Heart left ventricle (tissue), 16 donors: ENCODE results near the gene ZNF75A. TPM values are rescaled to one million over a fixed set of nuclear protein-coding genes. Genes with fewer than 3 reads are reported as not detected.
"Not testable (repeated sequence)": the region's sequence is repeated elsewhere in the genome, so short reads cannot be mapped to it uniquely, and the experiment has no call there.

Source experiments
- ATAC-seq, 4 donors: fragments of 200-7000 bp; cut with Tn5 transposase; one replicate each; pipeline ENCODE4 v1.9.1; 2020 to 2022; ENCODE audit warnings: moderate library complexity in 4 of 4, mild to moderate bottlenecking in 3 of 4, moderate number of reproducible peaks in 1 of 4
- DNase-seq, 5 donors: peaks; one replicate each; pipeline ENCODE4 v3.0.0-alpha.2; 2020
- H3K27ac ChIP-seq, 12 donors: fragments of 200-600 bp; sonication (generic) in 4 of 12; one replicate each; pipeline versions ENCODE4 v1.5.0 to v1.8.0; 2016 to 2022; ENCODE audit warnings: mild to moderate bottlenecking in 2 of 12
- H3K27me3 ChIP-seq, 9 donors: fragments of 200-600 bp; sonication (generic) in 2 of 9; one replicate each; pipeline versions ENCODE4 v1.5.1 to v1.8.0; 2016 to 2022; ENCODE audit warnings: mild to moderate bottlenecking in 3 of 9
- H3K36me3 ChIP-seq, 9 donors: fragments of 200-600 bp; sonication (generic) in 2 of 9; one replicate each; pipeline versions ENCODE4 v1.5.0 to v1.8.0; 2018 to 2022; ENCODE audit warnings: mild to moderate bottlenecking in 2 of 9
- H3K4me1 ChIP-seq, 12 donors: fragments of 200-600 bp; sonication (generic) in 4 of 12; one replicate each; pipeline versions ENCODE4 v1.5.0 to v1.8.0; 2016 to 2022; ENCODE audit warnings: mild to moderate bottlenecking in 3 of 12
- H3K4me3 ChIP-seq, 12 donors: fragments of 200-600 bp; sonication (generic) in 4 of 12; one replicate each; pipeline versions ENCODE4 v1.5.0 to v1.8.0; 2017 to 2022; ENCODE audit warnings: mild to moderate bottlenecking in 9 of 12, moderate library complexity in 4 of 12
- H3K9me3 ChIP-seq, 12 donors: fragments of 200-600 bp; sonication (generic) in 4 of 12; one replicate each; pipeline versions ENCODE4 v1.5.0 to v1.8.0; 2016 to 2022; ENCODE audit warnings: mild to moderate bottlenecking in 1 of 12
- CTCF ChIP-seq, 12 donors: fragments of 200-600 bp; sonication (generic) in 4 of 12; IDR thresholded peaks; one replicate each; pipeline versions ENCODE4 v1.5.0 to v1.8.0; 2018 to 2022; ENCODE audit warnings: antibody characterized with exemption in 12 of 12, mild to moderate bottlenecking in 5 of 12
- POLR2A ChIP-seq, 2 donors: fragments of 450-650 bp; IDR thresholded peaks; one replicate each; pipeline ENCODE4 v1.6.1; 2017; ENCODE audit warnings: antibody characterized with exemption in 2 of 2, mild to moderate bottlenecking in 2 of 2, moderate library complexity in 2 of 2
- WGBS, 4 donors: extraction: QIAGEN DNeasy Blood & Tissue Kit in 2 of 4; methylation state at CpG; one replicate each; pipeline versions ENCODE4 v1.1.5 to v1.1.7; 2013 to 2018; 5-methylcytosine and 5-hydroxymethylcytosine counted together
- intact Hi-C, 10 donors: fragments of 100-400 bp; cut with DNase I; formaldehyde crosslinking; loops; one replicate each; pipeline versions ENCODE4 v1.11.1 to v1.14.2; 2022
- polyA plus RNA-seq, 2 donors: library from polyadenylated mRNA; stranded (reverse); fragments of 200-250 nt; gene quantifications; one replicate each; pipeline ENCODE4 v1.2.3, GENCODE V29; 2013
- total RNA-seq, 9 donors: library from RNA; depleted of rRNA in 2 of 9; stranded (reverse); fragments of >200 nt in 2 of 9; fragmentation: NEBNext Ultra II Directional in 3 of 9; extraction: Animal tissue kit (Norgen Biotek cat#: 25700) in 3 of 9; gene quantifications; one replicate each; pipeline versions ENCODE4 v1.1.0 to v1.2.4, GENCODE V29; 2016 to 2023
- donor health status: ischemic (EF 13 %, LVEDD 7.1; RV severe dilation, severe dysfunction).
- donor health status: healthy with polysubstance abuse.
- donor health status: DM: no; HTN: yes; CAD: no.
- donor health status: DM: no; HTN: no; CAD: no.
- donor health status: ischemic (EF 25% LVEDD 6.9; RV normal size, moderate dysfunction).
- donor health status: ischemic (EF 25% LVEDD 5.7; RV mildly dilated, moderate dysfunction).
- donor health status: healthy.
- donor health status: DM: yes; HTN: yes; CAD: no.
- donor health status: ischemic (EF 35%, LVEDD 5.7; RV mildly dilated, moderate dysfunction).
- donor health status: nonischemic (EF 11% LVEDD 7.7; RV severe dilation, severe dysfunction).
- donor health status: DM: yes; HTN: yes; CAD: no.
- donor health status: PGD.
- donor health status: ischemic (EF 29% LVEDD 5.4; RV normal size, mild dysfunction).
- donor health status: nonischemic (EF 23%, LVEDD 6.1; RV moderate dilation, normal function).

Gene ZNF75A
- total and polyA plus RNA-seq, 11 donors, result 12.3 to 27.3 (median 18.1) TPM

GRCh38 chr16:3266873-3267537, 38.3 kb upstream of the ZNF75A start:
- intact Hi-C loops, result loop anchor here in 7 of 10 donors (5.0 to 10.0 kb wide), 7 partner anchors 40 to 238 kb away; partner anchors contain the start of genes CLUAP1 (in 3 of the 7), C16orf90 (in 2 of the 7), TIGD7 (in 1 of the 7) and ZNF75A (in 1 of the 7)
- peaks cover 0 to 79% (median 9%) of the 10 kb centered on the region in 12 donors for H3K9me3 ChIP-seq
- H3K27me3 ChIP-seq, result no peaks in the 10 kb centered on the region
- TF ChIP-seq CTCF (IDR thresholded peaks at IDR 0.05), result peak; percentile 27 to 62 (median 45)
- TF ChIP-seq POLR2A (IDR thresholded peaks at IDR 0.05), result no peak
- WGBS, 4 donors, result 66 to 73% (median 70%) methylated on average over 5 of the region's 5 CpGs
- peaks cover 0 to 27% (median 9%) of the 10 kb centered on the region in 12 donors for H3K4me1 ChIP-seq
- ATAC-seq, result no peak
- H3K36me3 ChIP-seq, result peaks cover 0 to 29% (median 10%) of the 10 kb centered on the region in 9 donors
- H3K4me3 ChIP-seq, result no peak overlapping the region
- DNase-seq, result peak in 1 of 5 donors; percentile 40
- peak overlapping the region in 1 of 12 donors; percentile 1 for H3K27ac ChIP-seq

GRCh38 chr16:3268294-3268693, 37.0 kb upstream of the ZNF75A start:
- DNase-seq (no peak), ATAC-seq (no peak)
- intact Hi-C loops, result loop anchor here in 7 of 10 donors (5.0 to 10.0 kb wide), 7 partner anchors 39 to 237 kb away; partner anchors contain the start of genes CLUAP1 (in 3 of the 7), C16orf90 (in 2 of the 7), TIGD7 (in 1 of the 7) and ZNF75A (in 1 of the 7)
- no peaks in the 10 kb centered on the region for H3K27me3 ChIP-seq
- WGBS, 4 donors, result 75 to 92% (median 83%) methylated on average over 1 of the region's 1 CpG
- no peak overlapping the region for H3K4me3 ChIP-seq
- no peak for TF ChIP-seq POLR2A (IDR thresholded peaks at IDR 0.05)
- TF ChIP-seq CTCF (IDR thresholded peaks at IDR 0.05), result no peak
- no peak overlapping the region for H3K27ac ChIP-seq
- H3K36me3 ChIP-seq, result peaks cover 0 to 29% (median 10%) of the 10 kb centered on the region in 9 donors
- H3K9me3 ChIP-seq, result peaks cover 0 to 80% (median 9%) of the 10 kb centered on the region in 12 donors
- H3K4me1 ChIP-seq, result peaks cover 0 to 24% (median 7%) of the 10 kb centered on the region in 12 donors

- WGBS, 4 donors, result 79 to 82% (median 80%) methylated on average over 5 of the region's 5 CpGs
These were observed 34.6 kb upstream of the ZNF75A start for GRCh38 chr16:3270718-3271117.

GRCh38 chr16:3271281-3271680, 34.0 kb upstream of the ZNF75A start:
- H3K27me3 ChIP-seq, intact Hi-C loops, DNase-seq, H3K27ac ChIP-seq, H3K4me3 ChIP-seq, ATAC-seq: not testable (repeated sequence)
- 94 to 98% (median 95%) methylated on average over 22 of the region's 22 CpGs for WGBS, 4 donors
- H3K4me1 ChIP-seq, result peaks cover 0 to 10% (median 0%) of the 10 kb centered on the region in 12 donors
- peaks cover 0 to 23% (median 6%) of the 10 kb centered on the region in 9 donors for H3K36me3 ChIP-seq
- peaks cover 0 to 86% (median 7%) of the 10 kb centered on the region in 12 donors for H3K9me3 ChIP-seq

More at GRCh38 chr16:3270718-3271117, 34.6 kb upstream of the ZNF75A start:
- Histone ChIP-seq H3K9me3 (peaks cover 0 to 91% (median 8%) of the 10 kb centered on the region in 12 donors), H3K36me3 (peaks cover 0 to 27% (median 9%) of the 10 kb centered on the region in 9 donors), H3K4me1 (peaks cover 0 to 13% (median 2%) of the 10 kb centered on the region in 12 donors)
- H3K27ac ChIP-seq, H3K4me3 ChIP-seq, ATAC-seq, H3K27me3 ChIP-seq, intact Hi-C loops, DNase-seq: not testable (repeated sequence)

- H3K27me3 ChIP-seq, result no peaks in the 10 kb centered on the region
- intact Hi-C loops, result no loop called here
- TF ChIP-seq CTCF (IDR thresholded peaks at IDR 0.05) (no peak), POLR2A (IDR thresholded peaks at IDR 0.05) (no peak)
- DNase-seq (no peak), ATAC-seq (no peak)
- no peaks in the 10 kb centered on the region for H3K36me3 ChIP-seq
- H3K9me3 ChIP-seq, result peaks cover 0 to 59% (median 0%) of the 10 kb centered on the region in 12 donors
- H3K27ac ChIP-seq, result no peak overlapping the region
- H3K4me1 ChIP-seq, result no peaks in the 10 kb centered on the region
- no peak overlapping the region for H3K4me3 ChIP-seq
- 59 to 69% (median 64%) methylated on average over 4 of the region's 4 CpGs for WGBS, 4 donors
These were observed 30.8 kb upstream of the ZNF75A start for GRCh38 chr16:3274490-3274889.
